Spleen (tissue), 11 donors: ENCODE measurements around the gene ZNF443. TPM values are rescaled to one million over a fixed set of nuclear protein-coding genes. Genes with fewer than 3 reads are reported as not detected.
"Not testable (repeated sequence)": the region's sequence is repeated elsewhere in the genome, so short reads cannot be mapped to it uniquely, and the experiment has no call there.

Experiments
- DNase-seq: peaks from one replicate; pipeline ENCODE4 v3.0.0-alpha.2; 2020
- H3K27ac ChIP-seq, 8 donors: fragments of 200-600 bp; sonication (generic) in 7 of 8; 1 replicate in 4 of 8; 2 replicates in 4 of 8; pipeline versions ENCODE4 v1.5.0 to v1.8.0; 2016 to 2021; ENCODE audit warnings: inconsistent platforms in 4 of 8, mild to moderate bottlenecking in 4 of 8, moderate library complexity in 1 of 8
- H3K27me3 ChIP-seq, 7 donors: fragments of 200-600 bp; sonication (generic) in 6 of 7; replicated peaks in 1 of 7; 1 replicate in 4 of 7; 2 replicates in 3 of 7; pipeline versions ENCODE4 v1.5.0 to v1.8.0; 2016 to 2021; ENCODE audit warnings: inconsistent platforms in 3 of 7, mild to moderate bottlenecking in 1 of 7
- H3K36me3 ChIP-seq, 6 donors: fragments of 200-600 bp; sonication (generic) in 5 of 6; 1 replicate in 4 of 6; 2 replicates in 2 of 6; pipeline versions ENCODE4 v1.5.0 to v1.8.0; 2016 to 2021; ENCODE audit warnings: inconsistent platforms in 2 of 6
- H3K4me1 ChIP-seq, 6 donors: fragments of 200-600 bp; sonication (generic) in 5 of 6; 1 replicate in 3 of 6; 2 replicates in 3 of 6; pipeline versions ENCODE4 v1.5.0 to v1.8.0; 2016 to 2021; ENCODE audit warnings: inconsistent platforms in 3 of 6
- H3K4me3 ChIP-seq, 8 donors: fragments of 200-600 bp; sonication (generic) in 7 of 8; 1 replicate in 4 of 8; 2 replicates in 4 of 8; pipeline versions ENCODE4 v1.5.0 to v1.8.0; 2016 to 2021; ENCODE audit warnings: inconsistent platforms in 4 of 8, mild to moderate bottlenecking in 4 of 8, moderate library complexity in 2 of 8
- H3K9me3 ChIP-seq, 8 donors: fragments of 200-600 bp; sonication (generic) in 7 of 8; 1 replicate in 4 of 8; 2 replicates in 4 of 8; pipeline versions ENCODE4 v1.5.0 to v1.8.0; 2016 to 2021; ENCODE audit warnings: inconsistent platforms in 4 of 8
- CTCF ChIP-seq, 11 experiments: fragments of 200-600 bp in 7 of 11; fragments of 450-650 bp in 4 of 11; sonication (generic) in 4 of 11; IDR thresholded peaks in 8 of 11; conservative IDR thresholded peaks in 3 of 11; 1 replicate in 7 of 11; 2 replicates in 4 of 11; pipeline versions ENCODE4 v1.4.0 to v1.8.0; 2016 to 2021; ENCODE audit warnings: antibody characterized with exemption in 11 of 11, inconsistent platforms in 4 of 11, mild to moderate bottlenecking in 1 of 11
- POLR2A ChIP-seq, 3 donors: fragments of 450-650 bp; IDR thresholded peaks; one replicate each; pipeline ENCODE4 v1.5.1; 2017; ENCODE audit warnings: antibody characterized with exemption in 3 of 3, mild to moderate bottlenecking in 1 of 3
- POLR2AphosphoS5 ChIP-seq, 3 donors: sonication (generic); formaldehyde crosslinking; IDR thresholded peaks; one replicate each; pipeline ENCODE4 v1.5.1; 2017; ENCODE audit warnings: antibody characterized with exemption in 3 of 3
- WGBS, 5 donors: extraction: QIAGEN DNeasy Blood & Tissue Kit in 3 of 5; methylation state at CpG; one replicate each; pipeline versions ENCODE4 v1.1.5 to v1.1.7; 2013 to 2018; 5-methylcytosine and 5-hydroxymethylcytosine counted together
- intact Hi-C: fragments of 100-400 bp; cut with DNase I; formaldehyde crosslinking; loops from one replicate; pipeline ENCODE4 v1.15.0; 2023; ENCODE audit warnings: low total_unique reads
- polyA plus RNA-seq, 3 donors: library from polyadenylated mRNA; stranded (reverse); fragments of 200-250 nt; gene quantifications; one replicate each; pipeline ENCODE4 v1.2.1, GENCODE V29; 2013
- total RNA-seq, 7 donors: library from RNA; depleted of rRNA in 3 of 7; stranded (reverse); fragments of >200 nt in 3 of 7; fragmentation: NEBNext Ultra II Directional in 4 of 7; extraction: Animal tissue kit (Norgen Biotek cat#: 25700) in 4 of 7; gene quantifications; one replicate each; pipeline versions ENCODE4 v1.1.0 to v1.2.1, GENCODE V29; 2016 to 2021
- donor health status: healthy with polysubstance abuse.
- donor health status: DM: no; HTN: no; CAD: no; lungs with moderate emphysema.
- donor health status: DM: no; HTN: no; CAD: no.
- donor health status: Bipolar disorder and iron deficiency.
- donor health status: healthy.
- donor health status: DM: no; HTN: no; CAD: no.
- donor health status: DM: yes; HTN: yes; CAD: no.

ZNF443 gene
- total and polyA plus RNA-seq, 10 donors: 1.4 to 9.7 (median 4.1) TPM

GRCh38 chr19:12478234-12478941, 37.6 kb upstream of the ZNF443 start:
- intact Hi-C loops: no loop called here
- TF ChIP-seq CTCF (IDR thresholded peaks at IDR 0.05 in 8 of 11, conservative IDR thresholded peaks at IDR 0.05 in 3 of 11) (no peak), POLR2AphosphoS5 (IDR thresholded peaks at IDR 0.05) (no peak), POLR2A (IDR thresholded peaks at IDR 0.05) (no peak)
- no peak overlapping the region for H3K27ac ChIP-seq
- H3K27me3 ChIP-seq: no peaks in the 10 kb centered on the region
- H3K4me3 ChIP-seq: no peak overlapping the region
- H3K9me3 ChIP-seq: peaks cover 0 to 25% (median 16%) of the 10 kb centered on the region in 8 donors
- peaks cover 0 to 6% (median 0%) of the 10 kb centered on the region in 6 donors for H3K36me3 ChIP-seq
- peaks cover 9 to 39% (median 16%) of the 10 kb centered on the region in 6 donors for H3K4me1 ChIP-seq
- DNase-seq: no peak
- WGBS, 5 donors: 57 to 71% (median 68%) methylated on average over 5 of the region's 5 CpGs

GRCh38 chr19:12467651-12468050, 26.8 kb upstream of the ZNF443 start:
- intact Hi-C loops, H3K27ac ChIP-seq, H3K4me1 ChIP-seq, DNase-seq, H3K4me3 ChIP-seq, H3K27me3 ChIP-seq: not testable (repeated sequence)
- Histone ChIP-seq H3K36me3 (peaks cover 16 to 63% (median 37%) of the 10 kb centered on the region in 6 donors), H3K9me3 (peaks cover 33 to 97% (median 95%) of the 10 kb centered on the region in 8 donors)
- 95 to 100% (median 98%) methylated on average over 3 to 33 of the region's 33 CpGs for whole genome bisulfite sequencing, 5 donors

GRCh38 chr19:12465211-12465610, 24.4 kb upstream of the ZNF443 start:
- 76 to 99% (median 87%) methylated on average over 5 of the region's 5 CpGs for WGBS, 5 donors
- intact Hi-C loops: no loop called here
- Histone ChIP-seq H3K4me1 (no peaks in the 10 kb centered on the region), H3K9me3 (peaks cover 42 to 97% (median 95%) of the 10 kb centered on the region in 8 donors), H3K27me3 (no peaks in the 10 kb centered on the region), H3K4me3 (no peak overlapping the region), H3K27ac (no peak overlapping the region), H3K36me3 (peaks cover 16 to 76% (median 35%) of the 10 kb centered on the region in 6 donors)
- TF ChIP-seq CTCF (IDR thresholded peaks at IDR 0.05 in 8 of 11, conservative IDR thresholded peaks at IDR 0.05 in 3 of 11) (no peak), POLR2AphosphoS5 (IDR thresholded peaks at IDR 0.05) (no peak), POLR2A (IDR thresholded peaks at IDR 0.05) (no peak)
- no peak for DNase-seq

GRCh38 chr19:12464769-12465168, 23.9 kb upstream of the ZNF443 start:
- WGBS, 5 donors: 91 to 98% (median 94%) methylated on average over 3 of the region's 3 CpGs
- no peaks in the 10 kb centered on the region for H3K4me1 ChIP-seq
- no peaks in the 10 kb centered on the region for H3K27me3 ChIP-seq
- H3K27ac ChIP-seq: no peak overlapping the region
- TF ChIP-seq POLR2AphosphoS5 (IDR thresholded peaks at IDR 0.05) (no peak), POLR2A (IDR thresholded peaks at IDR 0.05) (no peak), CTCF (IDR thresholded peaks at IDR 0.05 in 8 of 11, conservative IDR thresholded peaks at IDR 0.05 in 3 of 11) (no peak)
- peaks cover 16 to 71% (median 34%) of the 10 kb centered on the region in 6 donors for H3K36me3 ChIP-seq
- DNase-seq: no peak
- intact Hi-C loops: no loop called here
- peaks cover 42 to 97% (median 95%) of the 10 kb centered on the region in 8 donors for H3K9me3 ChIP-seq
- H3K4me3 ChIP-seq: no peak overlapping the region

- H3K27me3 ChIP-seq, H3K4me3 ChIP-seq, intact Hi-C loops, DNase-seq, H3K4me1 ChIP-seq, H3K27ac ChIP-seq: not testable (repeated sequence)
- peaks cover 42 to 97% (median 93%) of the 10 kb centered on the region in 8 donors for H3K9me3 ChIP-seq
- H3K36me3 ChIP-seq: peaks cover 16 to 68% (median 34%) of the 10 kb centered on the region in 6 donors
- WGBS, 5 donors: 94 to 100% (median 98%) methylated on average over 6 of the region's 6 CpGs
Observed at GRCh38 chr19:12464139-12464538, 23.3 kb upstream of the ZNF443 start.
